ENCODE results near the gene FIBP. TPM values are rescaled to one million over a fixed set of nuclear protein-coding genes. Genes with fewer than 3 reads are reported as not detected.

Gene FIBP
- total RNA-seq, 1 donor from 2014 or later = 115 TPM

DNA sequence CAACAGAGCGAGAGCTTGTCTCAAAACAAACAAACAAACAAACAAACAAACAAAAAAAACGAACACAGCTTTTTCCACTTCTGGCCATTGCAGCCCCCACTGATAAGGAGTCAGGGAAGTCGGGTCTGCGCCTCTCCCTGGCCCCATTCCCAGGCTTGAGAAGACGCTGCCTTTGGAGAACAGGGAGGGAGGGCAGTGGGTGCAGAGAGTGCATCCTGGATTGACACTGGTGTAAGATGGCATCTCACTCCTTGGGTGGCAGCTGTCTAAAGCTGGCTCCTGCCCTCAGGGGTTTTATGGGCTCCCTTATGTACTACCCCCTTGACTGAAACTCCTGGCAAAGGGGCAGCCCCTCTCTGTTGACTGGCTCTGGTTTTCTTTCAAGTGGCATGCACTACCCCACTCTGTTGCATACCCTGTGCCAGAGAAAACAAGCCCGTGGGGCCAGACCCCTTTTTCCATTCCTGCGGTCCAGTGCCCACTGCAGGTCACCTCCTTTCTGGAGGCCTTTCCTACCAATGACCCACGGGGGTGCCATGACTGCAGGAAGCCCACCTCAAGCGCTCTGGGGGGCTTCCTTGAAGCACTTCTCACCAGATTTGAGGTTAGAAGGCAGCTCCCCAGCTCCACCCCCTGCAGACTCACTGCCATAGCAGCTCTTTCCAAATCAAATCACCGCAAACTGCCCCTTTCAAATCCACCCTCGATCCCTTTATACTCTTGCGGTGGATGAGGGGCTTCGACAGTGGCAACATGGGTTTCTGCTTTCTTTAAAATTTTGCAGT is 43.7 kb upstream of the FIBP start:
- Mint-ChIP-seq H3K4me3 (ENCODE audit: unreplicated experiment) (no peak overlapping the region), H3K27me3 (ENCODE audit: unreplicated experiment) (no peaks in the 10 kb centered on the region), H3K4me1 (ENCODE audit: low read depth, unreplicated experiment) (peaks cover 2% of the 10 kb centered on the region), H3K36me3 (ENCODE audit: unreplicated experiment) (no peaks in the 10 kb centered on the region), H3K9me3 (ENCODE audit: unreplicated experiment) (no peaks in the 10 kb centered on the region), H3K27ac (ENCODE audit: unreplicated experiment) (no peak overlapping the region)
- DNase-seq = no peak
- TF ChIP-seq, protein P1, sequence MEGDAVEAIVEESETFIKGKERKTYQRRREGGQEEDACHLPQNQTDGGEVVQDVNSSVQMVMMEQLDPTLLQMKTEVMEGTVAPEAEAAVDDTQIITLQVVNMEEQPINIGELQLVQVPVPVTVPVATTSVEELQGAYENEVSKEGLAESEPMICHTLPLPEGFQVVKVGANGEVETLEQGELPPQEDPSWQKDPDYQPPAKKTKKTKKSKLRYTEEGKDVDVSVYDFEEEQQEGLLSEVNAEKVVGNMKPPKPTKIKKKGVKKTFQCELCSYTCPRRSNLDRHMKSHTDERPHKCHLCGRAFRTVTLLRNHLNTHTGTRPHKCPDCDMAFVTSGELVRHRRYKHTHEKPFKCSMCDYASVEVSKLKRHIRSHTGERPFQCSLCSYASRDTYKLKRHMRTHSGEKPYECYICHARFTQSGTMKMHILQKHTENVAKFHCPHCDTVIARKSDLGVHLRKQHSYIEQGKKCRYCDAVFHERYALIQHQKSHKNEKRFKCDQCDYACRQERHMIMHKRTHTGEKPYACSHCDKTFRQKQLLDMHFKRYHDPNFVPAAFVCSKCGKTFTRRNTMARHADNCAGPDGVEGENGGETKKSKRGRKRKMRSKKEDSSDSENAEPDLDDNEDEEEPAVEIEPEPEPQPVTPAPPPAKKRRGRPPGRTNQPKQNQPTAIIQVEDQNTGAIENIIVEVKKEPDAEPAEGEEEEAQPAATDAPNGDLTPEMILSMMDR (IDR thresholded peaks at IDR 0.05; ENCODE audit: partially characterized antibody, unreplicated experiment) = no peak

DNA sequence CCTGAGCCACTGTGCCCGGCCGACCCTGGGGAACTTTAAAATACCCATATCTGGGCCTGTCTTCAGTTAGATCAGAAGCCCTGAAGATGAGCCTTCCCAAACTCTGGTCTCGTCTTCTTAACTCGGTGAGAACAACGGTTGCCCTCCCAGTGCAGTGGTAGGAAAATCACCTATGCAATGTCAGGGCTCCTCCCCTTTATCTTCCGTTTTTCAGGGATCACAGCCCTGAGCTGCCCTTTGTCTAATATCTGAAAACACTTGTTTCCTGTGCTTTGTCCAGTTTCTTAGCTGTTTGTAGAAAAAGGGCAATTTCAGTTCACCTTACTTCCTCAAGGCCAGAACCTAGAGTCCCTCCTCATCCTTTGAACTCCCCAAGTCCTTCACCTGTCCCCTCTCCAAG is 40.4 kb upstream of the FIBP start:
- TF ChIP-seq, protein P1 (IDR thresholded peaks at IDR 0.05; ENCODE audit: partially characterized antibody, unreplicated experiment) = no peak
- no peak overlapping the region for H3K27ac Mint-ChIP-seq (ENCODE audit: unreplicated experiment)
- H3K4me1 Mint-ChIP-seq (ENCODE audit: low read depth, unreplicated experiment) = no peaks in the 10 kb centered on the region
- no peaks in the 10 kb centered on the region for H3K27me3 Mint-ChIP-seq (ENCODE audit: unreplicated experiment)
- no peaks in the 10 kb centered on the region for H3K9me3 Mint-ChIP-seq (ENCODE audit: unreplicated experiment)
- no peak overlapping the region for H3K4me3 Mint-ChIP-seq (ENCODE audit: unreplicated experiment)
- no peak for DNase-seq
- H3K36me3 Mint-ChIP-seq (ENCODE audit: unreplicated experiment) = no peaks in the 10 kb centered on the region

DNA sequence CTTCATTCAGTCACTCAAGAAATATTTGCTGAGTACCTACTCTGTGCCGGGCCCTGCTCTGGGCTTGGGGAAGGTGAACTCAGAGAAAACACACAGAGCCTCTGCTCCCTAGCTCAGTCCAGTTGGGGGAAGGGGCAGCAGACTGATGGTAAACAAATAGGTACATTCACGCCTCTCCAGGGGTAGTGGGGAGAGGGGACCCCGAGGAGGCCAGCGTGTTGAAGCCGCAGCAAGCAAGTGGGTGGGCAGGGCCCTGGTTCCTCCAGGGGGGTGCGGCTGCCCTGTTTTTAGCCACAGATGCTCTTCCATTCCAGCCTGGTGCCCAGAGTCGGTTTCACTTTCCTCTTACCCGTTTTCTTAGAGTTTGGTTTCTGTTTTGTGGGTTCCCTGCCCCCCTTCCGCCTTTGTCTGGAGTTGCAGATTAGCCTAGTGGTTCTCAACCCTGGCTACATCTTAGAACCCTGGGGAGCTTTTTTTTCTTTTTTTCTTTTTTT is 39.7 kb upstream of the FIBP start:
- H3K9me3 Mint-ChIP-seq (ENCODE audit: unreplicated experiment) = no peaks in the 10 kb centered on the region
- H3K27ac Mint-ChIP-seq (ENCODE audit: unreplicated experiment) = no peak overlapping the region
- H3K4me3 Mint-ChIP-seq (ENCODE audit: unreplicated experiment) = no peak overlapping the region
- TF ChIP-seq, protein P1 (IDR thresholded peaks at IDR 0.05; ENCODE audit: partially characterized antibody, unreplicated experiment) = no peak
- DNase-seq = no peak
- H3K27me3 Mint-ChIP-seq (ENCODE audit: unreplicated experiment) = no peaks in the 10 kb centered on the region
- H3K4me1 Mint-ChIP-seq (ENCODE audit: low read depth, unreplicated experiment) = no peaks in the 10 kb centered on the region
- H3K36me3 Mint-ChIP-seq (ENCODE audit: unreplicated experiment) = no peaks in the 10 kb centered on the region

DNA sequence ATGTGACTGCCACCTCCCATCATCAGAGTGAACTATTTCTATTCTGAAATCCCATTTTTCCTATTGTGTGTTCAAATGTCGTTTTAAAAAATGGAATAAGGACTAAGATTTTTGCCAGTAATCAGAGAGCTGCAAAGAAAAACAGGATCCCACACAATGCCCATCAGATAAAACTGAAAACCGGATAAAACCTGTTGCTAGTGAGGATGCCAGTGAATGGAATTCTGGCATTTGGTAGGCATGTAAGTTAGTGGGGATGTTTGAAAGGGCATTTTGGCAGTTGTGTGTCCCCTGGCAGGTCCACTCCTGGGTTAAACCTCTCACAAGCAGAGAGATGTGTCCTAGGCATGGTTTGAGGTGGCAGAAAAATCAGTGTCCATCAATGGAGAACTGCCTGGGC is 37.1 kb upstream of the FIBP start:
- H3K36me3 Mint-ChIP-seq (ENCODE audit: unreplicated experiment) = no peaks in the 10 kb centered on the region
- H3K9me3 Mint-ChIP-seq (ENCODE audit: unreplicated experiment) = peaks cover 2% of the 10 kb centered on the region
- no peak overlapping the region for H3K27ac Mint-ChIP-seq (ENCODE audit: unreplicated experiment)
- H3K27me3 Mint-ChIP-seq (ENCODE audit: unreplicated experiment) = peaks cover 1% of the 10 kb centered on the region
- H3K4me3 Mint-ChIP-seq (ENCODE audit: unreplicated experiment) = no peak overlapping the region
- DNase-seq = no peak
- TF ChIP-seq, protein P1 (IDR thresholded peaks at IDR 0.05; ENCODE audit: partially characterized antibody, unreplicated experiment) = no peak
- H3K4me1 Mint-ChIP-seq (ENCODE audit: low read depth, unreplicated experiment) = no peaks in the 10 kb centered on the region

DNA sequence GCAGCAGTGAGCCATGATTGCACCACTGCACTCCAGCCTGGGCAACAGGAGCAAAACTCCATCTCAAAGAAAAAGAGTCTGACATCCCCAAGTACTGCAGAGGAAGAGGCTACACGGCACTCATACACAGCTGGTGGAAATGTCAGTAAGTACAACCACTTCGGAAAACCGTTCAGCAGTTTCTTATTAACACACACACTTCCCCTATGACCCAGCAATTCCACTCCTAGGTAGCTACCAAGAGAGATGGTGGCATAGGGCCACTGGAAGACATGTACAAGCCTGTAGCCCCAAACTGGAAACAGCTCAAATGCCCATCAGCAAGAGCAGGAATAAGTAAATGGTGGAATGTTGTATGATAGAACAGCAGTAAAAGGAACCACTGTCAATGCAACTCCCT is 34.3 kb upstream of the FIBP start:
- DNase-seq = no peak
- peaks cover 5% of the 10 kb centered on the region for H3K9me3 Mint-ChIP-seq (ENCODE audit: unreplicated experiment)
- no peak overlapping the region for H3K27ac Mint-ChIP-seq (ENCODE audit: unreplicated experiment)
- no peak overlapping the region for H3K4me3 Mint-ChIP-seq (ENCODE audit: unreplicated experiment)
- no peaks in the 10 kb centered on the region for H3K4me1 Mint-ChIP-seq (ENCODE audit: low read depth, unreplicated experiment)
- peaks cover 1% of the 10 kb centered on the region for H3K27me3 Mint-ChIP-seq (ENCODE audit: unreplicated experiment)
- no peaks in the 10 kb centered on the region for H3K36me3 Mint-ChIP-seq (ENCODE audit: unreplicated experiment)
- TF ChIP-seq, protein P1 (IDR thresholded peaks at IDR 0.05; ENCODE audit: partially characterized antibody, unreplicated experiment) = no peak

Measured in glutamatergic neuron (in vitro differentiated cells).